Neural cell (in vitro differentiated cells): ENCODE results near the gene AVEN. TPM values are rescaled to one million over a fixed set of nuclear protein-coding genes. Genes with fewer than 3 reads are reported as not detected.

ENCODE experiments used
- H2AFZ ChIP-seq: fragments of 200-600, 300-800 bp; sonication (generic), shearing (Covaris generic); 2 replicates; pipeline ENCODE4 v1.6.0; 2014; ENCODE audit warnings: low read depth, mild to moderate bottlenecking, antibody characterized with exemption, low read length, moderate library complexity
- H3F3A ChIP-seq: fragments of 200-600 bp; shearing (Covaris generic); 2 replicates; pipeline ENCODE4 v1.6.1; 2016; ENCODE audit warnings: mild to moderate bottlenecking, moderate library complexity, mixed read lengths, antibody characterized with exemption, low read length; ENCODE audit not compliant: insufficient read depth, poor library complexity, severe bottlenecking
- H3K27ac ChIP-seq: fragments of 200-600, 300-800 bp; sonication (generic), shearing (Covaris generic); 2 replicates; pipeline ENCODE4 v1.5.1; 2014; ENCODE audit warnings: mild to moderate bottlenecking, low read length, moderate library complexity
- H3K27me3 ChIP-seq: fragments of 300-800, 200-600 bp; sonication (generic), shearing (Covaris generic); 2 replicates; pipeline ENCODE4 v1.6.0; 2014; ENCODE audit warnings: mild to moderate bottlenecking, low read depth, low read length, moderate library complexity; ENCODE audit not compliant: insufficient read depth
- H3K36me3 ChIP-seq: fragments of 300-800, 200-600 bp; sonication (generic), shearing (Covaris generic); 2 replicates; pipeline ENCODE4 v1.5.1; 2014; ENCODE audit warnings: mild to moderate bottlenecking, antibody characterized with exemption, low read length, moderate library complexity; ENCODE audit not compliant: insufficient read depth
- H3K4me2 ChIP-seq: fragments of 300-800, 200-600 bp; sonication (generic), shearing (Covaris generic); 2 replicates; pipeline ENCODE4 v1.6.0; 2014; ENCODE audit warnings: mild to moderate bottlenecking, low read length
- H3K4me3 ChIP-seq: fragments of 300-800, 200-600 bp; sonication (generic), shearing (Covaris generic); 2 replicates; pipeline ENCODE4 v1.5.1; 2014; ENCODE audit warnings: mild to moderate bottlenecking, low read length, moderate library complexity
- H3K79me2 ChIP-seq: fragments of 200-600 bp; shearing (Covaris generic); replicated peaks from 2 replicates; pipeline ENCODE4 v1.6.0; 2014; ENCODE audit warnings: mild to moderate bottlenecking, low read length, moderate library complexity; ENCODE audit not compliant: insufficient read depth
- H3K9ac ChIP-seq: fragments of 300-800, 200-600 bp; sonication (generic), shearing (Covaris generic); 2 replicates; pipeline ENCODE4 v1.6.1; 2016; ENCODE audit warnings: mild to moderate bottlenecking, low read length, mixed read lengths
- H3K9me2 ChIP-seq: fragments of 200-600 bp; shearing (Covaris generic); 2 replicates; pipeline ENCODE4 v1.6.1; 2016; ENCODE audit warnings: mild to moderate bottlenecking, low read length, mixed read lengths; ENCODE audit not compliant: insufficient read depth
- H3K9me3 ChIP-seq: fragments of 200-600, 300-800 bp; sonication (generic), shearing (Covaris generic); 2 replicates; pipeline ENCODE4 v1.6.1; 2016; ENCODE audit warnings: mild to moderate bottlenecking, mixed run types, low read length, moderate library complexity, mixed read lengths
- H4K20me1 ChIP-seq: fragments of 200-600 bp; shearing (Covaris generic); 2 replicates; pipeline ENCODE4 v1.6.1; 2016; ENCODE audit warnings: mild to moderate bottlenecking, mixed run types; ENCODE audit not compliant: insufficient read depth
- EP300 ChIP-seq: fragments of 450-650 bp; conservative IDR thresholded peaks from 2 replicates; pipeline ENCODE4 v1.6.1; 2014; ENCODE audit warnings: antibody characterized with exemption, mild to moderate bottlenecking, moderate library complexity; ENCODE audit not compliant: poor library complexity, severe bottlenecking
- EZH2 ChIP-seq: fragments of 200-600, 300-800 bp; shearing (Covaris generic), sonication (generic); IDR thresholded peaks from 2 replicates; pipeline ENCODE4 v1.6.1; 2014; ENCODE audit warnings: antibody characterized with exemption, low read length, borderline replicate concordance, mild to moderate bottlenecking; ENCODE audit not compliant: insufficient read depth, poor library complexity, severe bottlenecking
- MXI1 ChIP-seq: fragments of 450-650 bp; conservative IDR thresholded peaks from 2 replicates; pipeline ENCODE4 v1.6.1; 2014; ENCODE audit warnings: antibody characterized with exemption, mild to moderate bottlenecking; ENCODE audit not compliant: poor library complexity, severe bottlenecking
- POLR2AphosphoS5 ChIP-seq: IDR thresholded peaks from 2 replicates; pipeline ENCODE4 v1.6.1; 2012
- TAF1 ChIP-seq: IDR thresholded peaks from 2 replicates; pipeline ENCODE4 v1.6.1; 2012; ENCODE audit warnings: low read depth
- polyA plus RNA-seq: library from polyadenylated mRNA; depleted of rRNA; stranded (reverse); fragments of >200 nt; gene quantifications from 2 replicates; pipeline ENCODE4 v1.2.3, GENCODE V29; 2014
- TF ChIP-seq, protein P1 (sequence below): fragments of 450-650 bp; IDR thresholded peaks from 2 replicates; pipeline ENCODE4 v1.5.1; 2014; ENCODE audit warnings: antibody characterized with exemption, mild to moderate bottlenecking, moderate library complexity; ENCODE audit not compliant: poor library complexity, severe bottlenecking
- TF ChIP-seq, protein P2 (sequence below): IDR thresholded peaks from 2 replicates; pipeline ENCODE4 v1.6.1; 2012; ENCODE audit warnings: borderline replicate concordance

The AVEN gene
- polyA plus RNA-seq, 1 donor from 2014 or later = 14.1 TPM

DNA sequence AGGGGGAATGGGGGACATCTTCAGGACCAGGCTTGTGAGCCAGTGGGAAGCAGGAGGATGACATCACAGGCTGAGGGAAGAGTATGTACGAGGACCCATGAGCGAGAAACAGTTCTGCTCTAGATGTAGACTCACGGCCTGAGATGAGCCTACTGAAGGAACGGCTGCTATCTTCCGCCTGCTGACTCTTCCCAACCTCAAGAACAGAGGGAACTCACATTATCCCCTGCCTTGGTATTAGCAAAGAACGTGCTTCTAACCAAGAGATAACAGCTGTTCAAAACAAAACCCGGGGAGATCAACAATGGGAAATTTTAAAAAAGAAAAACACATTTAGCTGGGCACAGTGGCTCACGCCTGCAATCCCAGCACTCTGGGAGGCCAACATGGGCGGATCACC is 25.3 kb downstream of the AVEN start:
- H3K4me3 ChIP-seq = no peak overlapping the region
- no peaks in the 10 kb centered on the region for H3K79me2 ChIP-seq
- no peaks in the 10 kb centered on the region for H3K36me3 ChIP-seq
- no peak overlapping the region for H3K27ac ChIP-seq
- peaks cover 1% of the 10 kb centered on the region for H3K9me3 ChIP-seq
- no peak overlapping the region for H3K4me2 ChIP-seq
- H3K9me2 ChIP-seq = no peaks in the 10 kb centered on the region
- no peak overlapping the region for H3K9ac ChIP-seq
- no peak overlapping the region for H2AFZ ChIP-seq
- H3K27me3 ChIP-seq = no peaks in the 10 kb centered on the region
- TF ChIP-seq EZH2 = no peak
- TF ChIP-seq EP300 = no peak
- TF ChIP-seq MXI1 = no peak
- TF ChIP-seq, protein P1, sequence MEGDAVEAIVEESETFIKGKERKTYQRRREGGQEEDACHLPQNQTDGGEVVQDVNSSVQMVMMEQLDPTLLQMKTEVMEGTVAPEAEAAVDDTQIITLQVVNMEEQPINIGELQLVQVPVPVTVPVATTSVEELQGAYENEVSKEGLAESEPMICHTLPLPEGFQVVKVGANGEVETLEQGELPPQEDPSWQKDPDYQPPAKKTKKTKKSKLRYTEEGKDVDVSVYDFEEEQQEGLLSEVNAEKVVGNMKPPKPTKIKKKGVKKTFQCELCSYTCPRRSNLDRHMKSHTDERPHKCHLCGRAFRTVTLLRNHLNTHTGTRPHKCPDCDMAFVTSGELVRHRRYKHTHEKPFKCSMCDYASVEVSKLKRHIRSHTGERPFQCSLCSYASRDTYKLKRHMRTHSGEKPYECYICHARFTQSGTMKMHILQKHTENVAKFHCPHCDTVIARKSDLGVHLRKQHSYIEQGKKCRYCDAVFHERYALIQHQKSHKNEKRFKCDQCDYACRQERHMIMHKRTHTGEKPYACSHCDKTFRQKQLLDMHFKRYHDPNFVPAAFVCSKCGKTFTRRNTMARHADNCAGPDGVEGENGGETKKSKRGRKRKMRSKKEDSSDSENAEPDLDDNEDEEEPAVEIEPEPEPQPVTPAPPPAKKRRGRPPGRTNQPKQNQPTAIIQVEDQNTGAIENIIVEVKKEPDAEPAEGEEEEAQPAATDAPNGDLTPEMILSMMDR = no peak
- no peak for TF ChIP-seq TAF1
- TF ChIP-seq, protein P2, sequence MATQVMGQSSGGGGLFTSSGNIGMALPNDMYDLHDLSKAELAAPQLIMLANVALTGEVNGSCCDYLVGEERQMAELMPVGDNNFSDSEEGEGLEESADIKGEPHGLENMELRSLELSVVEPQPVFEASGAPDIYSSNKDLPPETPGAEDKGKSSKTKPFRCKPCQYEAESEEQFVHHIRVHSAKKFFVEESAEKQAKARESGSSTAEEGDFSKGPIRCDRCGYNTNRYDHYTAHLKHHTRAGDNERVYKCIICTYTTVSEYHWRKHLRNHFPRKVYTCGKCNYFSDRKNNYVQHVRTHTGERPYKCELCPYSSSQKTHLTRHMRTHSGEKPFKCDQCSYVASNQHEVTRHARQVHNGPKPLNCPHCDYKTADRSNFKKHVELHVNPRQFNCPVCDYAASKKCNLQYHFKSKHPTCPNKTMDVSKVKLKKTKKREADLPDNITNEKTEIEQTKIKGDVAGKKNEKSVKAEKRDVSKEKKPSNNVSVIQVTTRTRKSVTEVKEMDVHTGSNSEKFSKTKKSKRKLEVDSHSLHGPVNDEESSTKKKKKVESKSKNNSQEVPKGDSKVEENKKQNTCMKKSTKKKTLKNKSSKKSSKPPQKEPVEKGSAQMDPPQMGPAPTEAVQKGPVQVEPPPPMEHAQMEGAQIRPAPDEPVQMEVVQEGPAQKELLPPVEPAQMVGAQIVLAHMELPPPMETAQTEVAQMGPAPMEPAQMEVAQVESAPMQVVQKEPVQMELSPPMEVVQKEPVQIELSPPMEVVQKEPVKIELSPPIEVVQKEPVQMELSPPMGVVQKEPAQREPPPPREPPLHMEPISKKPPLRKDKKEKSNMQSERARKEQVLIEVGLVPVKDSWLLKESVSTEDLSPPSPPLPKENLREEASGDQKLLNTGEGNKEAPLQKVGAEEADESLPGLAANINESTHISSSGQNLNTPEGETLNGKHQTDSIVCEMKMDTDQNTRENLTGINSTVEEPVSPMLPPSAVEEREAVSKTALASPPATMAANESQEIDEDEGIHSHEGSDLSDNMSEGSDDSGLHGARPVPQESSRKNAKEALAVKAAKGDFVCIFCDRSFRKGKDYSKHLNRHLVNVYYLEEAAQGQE = no peak
- H3F3A ChIP-seq = no peaks in the 10 kb centered on the region
- no peaks in the 10 kb centered on the region for H4K20me1 ChIP-seq

DNA sequence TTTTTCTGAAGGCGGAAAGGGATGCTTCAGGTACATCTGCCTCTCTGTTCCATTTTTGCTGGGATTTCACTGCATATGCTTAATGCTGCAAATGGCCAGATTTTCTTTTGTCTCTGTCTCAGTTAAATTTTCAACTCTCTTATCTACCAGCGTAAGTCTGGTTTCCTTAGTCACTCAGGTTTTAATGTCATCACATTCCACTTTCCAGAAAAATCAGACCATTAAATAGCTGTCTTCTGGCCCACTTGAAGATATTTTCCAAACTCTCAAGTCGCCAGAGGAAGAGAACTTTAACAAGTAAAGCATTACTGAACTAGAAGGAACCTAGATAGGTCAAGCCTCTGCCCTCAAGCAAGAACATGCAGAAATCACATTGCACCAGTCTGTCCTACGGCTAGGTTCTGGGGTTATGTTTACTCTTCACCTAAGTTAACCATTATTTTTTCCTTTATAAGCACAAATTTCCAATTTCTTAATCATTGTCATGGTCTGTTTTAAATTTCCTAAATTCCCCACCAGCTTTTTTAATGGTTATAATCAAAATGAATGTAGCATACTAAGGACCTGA is 26.5 kb downstream of the AVEN start:
- Histone ChIP-seq H3K27ac (no peak overlapping the region), H3K9ac (no peak overlapping the region), H3K4me3 (no peak overlapping the region), H3K79me2 (no peaks in the 10 kb centered on the region), H3F3A (no peaks in the 10 kb centered on the region), H3K9me3 (no peaks in the 10 kb centered on the region), H3K9me2 (no peaks in the 10 kb centered on the region), H3K4me2 (no peak overlapping the region), H2AFZ (no peak overlapping the region), H3K27me3 (no peaks in the 10 kb centered on the region), H3K36me3 (no peaks in the 10 kb centered on the region), H4K20me1 (no peaks in the 10 kb centered on the region)
- no peak for TF ChIP-seq EP300
- no peak for TF ChIP-seq TAF1
- TF ChIP-seq POLR2AphosphoS5 = no peak
- no peak for TF ChIP-seq EZH2
- no peak for TF ChIP-seq MXI1
- TF ChIP-seq, protein P1 = no peak
